Coronary artery (tissue), 2 donors: ENCODE measurements around the gene TYR.
A peak's percentile ranks its signal among the peaks of the same experiment; 100 is the strongest.
"Not testable (repeated sequence)": the region's sequence is repeated elsewhere in the genome, so short reads cannot be mapped to it uniquely, and the experiment has no call there.

Source experiments
- DNase-seq: peaks from one replicate; pipeline ENCODE4 v3.0.0-alpha.2; 2017; ENCODE audit warnings: low spot score
- H3K27ac ChIP-seq, 2 donors: fragments of 200-600 bp; sonication (generic); one replicate each; pipeline ENCODE4 v1.5.1; 2016 to 2019
- H3K4me3 ChIP-seq: fragments of 200-600 bp; sonication (generic); 2 replicates; pipeline ENCODE4 v1.5.1; 2016; ENCODE audit warnings: mild to moderate bottlenecking, moderate library complexity
- TF ChIP-seq, protein P1 (sequence below): fragments of 200-600 bp; sonication (generic); IDR thresholded peaks from one replicate; pipeline ENCODE4 v1.5.1; 2019; ENCODE audit warnings: antibody characterized with exemption

Gene TYR

DNA sequence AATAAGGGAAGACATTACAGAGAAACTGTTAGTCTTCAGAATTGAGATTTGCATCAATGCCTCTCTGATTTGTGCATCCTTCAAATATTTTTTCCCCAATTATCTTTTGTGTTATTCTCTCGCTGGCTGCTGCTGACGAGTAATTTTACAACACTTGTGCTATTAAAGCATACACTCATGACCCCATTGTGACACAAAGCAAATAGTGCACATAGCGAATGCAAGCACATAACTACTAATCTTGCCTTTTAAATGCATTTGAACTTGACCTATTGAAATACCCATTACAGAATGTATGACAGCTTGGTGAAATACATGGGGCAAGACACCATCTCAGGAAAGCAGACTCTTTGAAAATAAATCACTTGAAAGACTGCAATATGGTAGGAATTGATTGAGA lies 132.9 kb downstream of the TYR start:
- H3K4me3 ChIP-seq, DNase-seq, H3K27ac ChIP-seq: not testable (repeated sequence)

DNA sequence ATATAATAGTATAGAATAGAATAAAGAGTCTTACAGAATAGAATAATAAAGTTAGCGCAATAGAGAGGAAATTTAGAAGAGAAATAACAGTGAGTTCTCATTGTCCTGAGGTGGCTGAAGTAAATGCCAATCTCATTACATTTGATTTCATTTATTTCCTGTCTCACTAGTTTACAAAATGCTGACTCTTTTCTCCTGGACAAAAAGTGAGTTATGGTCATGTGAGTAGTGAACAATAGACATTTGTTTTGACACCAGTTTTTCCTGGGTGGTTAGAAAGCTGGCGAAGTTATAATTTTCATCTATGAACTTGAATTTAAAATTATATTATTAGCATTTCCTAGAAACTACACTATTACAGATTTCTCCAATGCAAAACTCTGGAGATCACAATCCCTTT lies 143.7 kb downstream of the TYR start:
- Histone ChIP-seq H3K27ac (no peak overlapping the region), H3K4me3 (no peak overlapping the region)
- TF ChIP-seq, protein P1, sequence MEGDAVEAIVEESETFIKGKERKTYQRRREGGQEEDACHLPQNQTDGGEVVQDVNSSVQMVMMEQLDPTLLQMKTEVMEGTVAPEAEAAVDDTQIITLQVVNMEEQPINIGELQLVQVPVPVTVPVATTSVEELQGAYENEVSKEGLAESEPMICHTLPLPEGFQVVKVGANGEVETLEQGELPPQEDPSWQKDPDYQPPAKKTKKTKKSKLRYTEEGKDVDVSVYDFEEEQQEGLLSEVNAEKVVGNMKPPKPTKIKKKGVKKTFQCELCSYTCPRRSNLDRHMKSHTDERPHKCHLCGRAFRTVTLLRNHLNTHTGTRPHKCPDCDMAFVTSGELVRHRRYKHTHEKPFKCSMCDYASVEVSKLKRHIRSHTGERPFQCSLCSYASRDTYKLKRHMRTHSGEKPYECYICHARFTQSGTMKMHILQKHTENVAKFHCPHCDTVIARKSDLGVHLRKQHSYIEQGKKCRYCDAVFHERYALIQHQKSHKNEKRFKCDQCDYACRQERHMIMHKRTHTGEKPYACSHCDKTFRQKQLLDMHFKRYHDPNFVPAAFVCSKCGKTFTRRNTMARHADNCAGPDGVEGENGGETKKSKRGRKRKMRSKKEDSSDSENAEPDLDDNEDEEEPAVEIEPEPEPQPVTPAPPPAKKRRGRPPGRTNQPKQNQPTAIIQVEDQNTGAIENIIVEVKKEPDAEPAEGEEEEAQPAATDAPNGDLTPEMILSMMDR, result no peak
- no peak for DNase-seq

DNA sequence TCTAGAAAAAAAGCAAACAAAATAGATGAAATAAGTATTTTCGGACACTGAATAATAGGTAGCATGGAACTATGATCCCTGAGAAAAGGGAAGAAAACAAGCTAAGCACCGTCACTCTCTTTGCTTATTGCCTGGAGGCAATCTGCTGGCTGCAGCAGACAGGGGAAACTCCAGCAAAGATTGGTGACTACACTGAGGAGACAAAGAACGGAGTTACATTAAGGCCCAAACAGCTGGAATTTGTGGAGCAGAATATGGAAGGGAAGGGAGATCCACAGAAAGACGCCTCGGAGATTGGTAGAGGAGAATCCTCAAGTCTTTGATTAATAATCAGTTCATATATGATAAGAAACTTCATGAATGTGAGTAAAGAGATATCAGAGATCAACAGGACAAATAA lies 150.2 kb downstream of the TYR start:
- Histone ChIP-seq H3K27ac (no peak overlapping the region), H3K4me3 (no peak overlapping the region)
- no peak for DNase-seq
- TF ChIP-seq, protein P1, result no peak

DNA sequence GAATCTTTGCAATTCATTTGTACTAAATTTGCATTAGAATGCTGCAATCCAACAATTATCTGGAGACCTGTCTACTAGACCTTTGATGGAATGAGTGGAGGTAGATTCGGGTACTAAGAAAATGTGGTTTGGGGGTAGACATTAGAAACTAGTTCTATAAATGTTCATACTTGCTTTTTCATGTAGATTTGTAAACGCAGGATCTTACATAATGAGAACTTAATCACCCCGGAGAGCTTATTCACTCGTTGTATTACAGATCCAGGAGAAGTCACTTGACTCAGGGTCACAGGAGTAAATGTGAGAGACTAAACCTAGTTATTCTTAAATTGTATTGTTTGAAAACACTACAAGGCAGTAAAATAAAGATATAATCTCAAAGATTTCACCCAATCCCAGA lies 154.3 kb downstream of the TYR start:
- DNase-seq, H3K27ac ChIP-seq, H3K4me3 ChIP-seq: not testable (repeated sequence)

DNA sequence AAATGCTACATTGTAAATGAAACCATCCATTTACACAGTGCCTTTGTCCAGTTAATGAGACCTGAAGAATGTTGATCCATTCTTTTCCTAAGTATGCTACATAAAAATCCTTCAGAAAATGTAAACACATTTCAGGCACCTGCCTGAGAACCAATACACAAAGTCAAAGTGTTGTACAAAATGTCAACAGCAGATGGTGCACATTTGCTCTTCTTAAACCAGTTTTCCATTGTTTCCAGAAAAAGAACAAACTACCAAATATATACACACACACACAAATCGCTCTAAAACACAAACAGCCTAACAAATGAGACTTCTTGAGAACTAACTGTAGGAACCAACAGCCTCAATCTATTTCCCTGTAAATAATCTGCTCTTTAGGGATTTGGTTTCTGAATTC lies 156.0 kb downstream of the TYR start:
- DNase-seq, H3K4me3 ChIP-seq, H3K27ac ChIP-seq: not testable (repeated sequence)

DNA sequence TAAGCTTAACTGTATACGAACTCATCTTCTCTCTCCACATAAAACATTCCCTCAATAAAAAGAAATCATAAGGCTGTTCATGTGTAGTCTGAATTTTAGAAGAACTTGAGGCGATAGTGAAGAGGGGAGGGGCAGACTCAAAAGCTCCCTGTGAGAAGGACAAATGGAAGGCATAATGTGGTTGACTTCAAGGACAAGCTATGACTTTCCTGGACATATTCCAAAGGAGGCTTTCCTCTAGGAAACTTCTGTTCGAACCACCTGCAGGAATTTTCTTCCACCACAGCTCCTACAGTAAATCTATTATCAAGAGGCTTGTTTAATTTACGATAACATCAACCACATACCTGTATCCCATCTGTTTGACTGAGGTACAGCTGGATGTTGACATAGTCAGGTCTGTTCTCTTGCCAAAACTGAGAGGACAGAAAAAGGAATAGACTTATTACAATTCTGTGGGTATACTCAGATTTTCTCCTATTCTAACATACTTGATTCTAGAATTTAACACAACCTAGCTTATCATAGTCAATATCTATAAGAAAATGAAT lies 159.5 kb downstream of the TYR start:
- not testable (repeated sequence) for H3K27ac ChIP-seq, H3K4me3 ChIP-seq, DNase-seq

DNA sequence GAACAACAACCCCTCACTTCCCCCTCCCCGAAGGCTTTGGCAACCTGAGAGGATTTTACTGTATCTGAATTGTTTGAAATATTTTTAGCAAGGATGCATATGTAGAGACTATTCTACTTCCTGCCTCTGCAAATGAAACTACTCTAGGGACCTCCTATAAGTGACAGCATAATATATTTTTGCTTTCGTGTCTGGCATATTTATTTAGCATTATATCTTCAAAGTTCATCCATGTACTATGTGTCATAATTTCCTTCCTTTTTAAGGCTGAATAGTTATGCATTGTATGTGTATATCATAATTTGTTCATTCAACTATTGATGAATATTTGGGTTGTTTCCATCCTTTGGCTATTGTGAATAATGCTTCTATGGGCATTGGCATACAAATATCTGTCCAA lies 160.4 kb downstream of the TYR start:
- not testable (repeated sequence) for H3K27ac ChIP-seq, H3K4me3 ChIP-seq, DNase-seq

DNA sequence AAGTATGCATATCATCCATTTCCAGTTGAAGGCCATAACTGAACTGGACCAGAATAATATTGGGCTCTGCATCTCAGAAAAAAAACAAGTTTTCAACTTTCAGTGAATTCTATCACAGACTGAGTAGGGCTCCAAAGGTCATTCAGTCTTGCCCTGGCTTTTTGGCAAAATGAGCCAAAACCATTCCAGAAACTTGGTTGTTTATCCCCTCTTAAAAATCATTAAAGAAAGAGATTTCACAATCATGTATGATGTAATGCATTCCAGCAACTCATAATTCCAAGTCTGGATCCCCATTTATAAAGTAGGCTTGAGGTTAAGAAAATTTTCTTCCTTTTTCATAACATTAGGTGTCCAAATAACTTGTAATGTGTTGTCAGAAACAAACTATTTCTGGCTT lies 162.8 kb downstream of the TYR start:
- not testable (repeated sequence) for DNase-seq
- peak overlapping the region; percentile 27 to 88 for H3K27ac ChIP-seq

DNA sequence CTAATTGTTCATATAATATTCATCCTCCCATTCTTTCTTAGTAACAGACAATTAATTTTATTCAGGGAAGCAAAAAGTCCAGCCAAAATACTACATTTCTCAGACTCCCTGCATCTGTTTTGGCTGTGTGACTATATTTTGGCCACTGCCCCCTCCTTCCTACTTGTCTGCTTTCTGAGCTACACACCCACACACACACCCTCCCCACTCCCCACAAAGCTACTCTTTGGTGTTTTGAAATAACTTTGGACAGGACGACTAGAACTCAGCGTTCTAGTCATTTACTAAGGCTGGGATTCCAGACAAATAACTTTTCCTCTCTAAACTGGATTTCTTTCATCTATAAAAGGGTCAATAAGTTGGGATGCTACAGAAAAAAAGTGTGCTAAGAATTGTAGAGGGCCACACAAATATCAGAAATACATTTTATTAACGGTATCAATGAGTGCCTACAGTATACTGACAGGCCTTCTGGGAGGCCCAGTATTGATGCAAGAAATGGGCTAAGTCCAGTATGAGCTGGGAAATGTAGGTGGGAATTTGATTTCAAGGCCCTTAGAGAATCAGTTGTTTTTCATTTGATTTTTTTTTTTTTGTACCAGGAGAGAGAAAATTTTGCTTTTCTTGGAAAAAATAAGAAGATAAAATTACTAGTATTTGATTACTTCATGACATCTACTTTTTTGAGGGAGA lies 165.4 kb downstream of the TYR start:
- peak; percentile 75 for DNase-seq
- H3K27ac ChIP-seq, result peak overlapping the region in 1 of 2 donors; percentile 88
- not testable (repeated sequence) for H3K4me3 ChIP-seq

More for the DNA sequence above, 162.8 kb downstream of the TYR start:
- not testable (repeated sequence) for H3K4me3 ChIP-seq
